ENCODE measurements around the gene BCOR.

BCOR gene

DNA sequence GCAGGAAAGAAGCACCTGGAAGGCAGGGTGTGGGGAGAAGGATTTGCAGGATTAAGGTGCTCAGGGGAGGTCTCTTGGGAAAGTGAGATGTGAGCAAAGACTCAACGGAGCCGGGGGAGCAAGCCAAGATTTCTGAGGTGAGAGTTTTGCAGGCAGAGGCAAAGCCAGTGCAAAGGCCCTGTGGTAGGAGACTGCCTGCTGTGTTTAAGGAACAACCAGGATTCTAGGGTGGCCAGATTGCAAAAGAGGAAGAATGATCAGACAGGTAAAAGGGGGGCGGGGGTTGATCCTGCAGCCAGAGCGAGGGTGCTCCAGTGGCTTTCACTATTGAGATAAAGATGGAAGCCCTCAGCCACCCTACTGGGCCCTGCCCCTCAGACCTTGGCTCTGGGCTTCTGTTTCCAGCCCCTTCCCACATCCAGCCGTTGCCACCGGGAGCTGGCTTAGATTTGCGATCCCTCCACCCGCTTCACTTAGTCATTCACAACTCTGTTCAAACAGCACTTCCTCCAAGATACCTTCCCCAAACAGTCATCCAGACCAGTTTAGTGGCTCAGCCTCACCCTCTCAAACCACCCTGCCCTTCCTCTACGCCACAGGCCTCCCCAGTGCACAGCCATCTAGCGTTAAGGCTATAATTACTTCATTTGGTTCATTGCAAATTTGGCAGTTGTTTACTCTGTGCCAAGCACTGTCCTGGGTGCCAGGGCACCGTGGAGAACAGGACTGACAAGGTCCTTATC, 23.3 kb upstream of the BCOR start:
- Histone ChIP-seq H3K27me3 (ENCODE audit: insufficient read depth, low read length, poor library complexity) (no peaks in the 10 kb centered on the region), H3K23ac (ENCODE audit: low read length) (no peak overlapping the region), H4K8ac (ENCODE audit: low read depth, low read length) (no peak overlapping the region), H4K5ac (ENCODE audit: low read length) (no peak overlapping the region), H3K18ac (ENCODE audit: low read length) (no peak overlapping the region), H3K79me1 (ENCODE audit: low read length) (no peaks in the 10 kb centered on the region), H3K4ac (ENCODE audit: low read depth, low read length) (no peak overlapping the region), H3K36me3 (ENCODE audit: control insufficient read depth, insufficient read depth, low read length) (no peaks in the 10 kb centered on the region), H2BK5ac (ENCODE audit: low read length) (no peak overlapping the region), H3K56ac (ENCODE audit: low read length) (no peak overlapping the region), H3K4me1 (ENCODE audit: control insufficient read depth, low read depth, low read length) (no peaks in the 10 kb centered on the region), H2BK15ac (replicated peaks; ENCODE audit: low read depth) (no peak overlapping the region), H2BK120ac (ENCODE audit: low read depth, low read length) (no peak overlapping the region), H3K27ac (ENCODE audit: low read depth, low read length) (no peak overlapping the region), H3K4me3 (ENCODE audit: low read length) (no peak overlapping the region), H3K79me2 (ENCODE audit: control insufficient read depth, insufficient read depth, low read length) (no peaks in the 10 kb centered on the region), H3K9ac (ENCODE audit: low read length) (no peak overlapping the region), H2AK5ac (ENCODE audit: low read length) (no peak overlapping the region), H3K4me2 (ENCODE audit: low read length) (no peak overlapping the region)
- WGBS (ENCODE audit: extremely low coverage, insufficient coverage, low lambda C conversion rate) = no CpG with 5 or more reads among the region's 11 CpGs
- DNase-seq = no peak

DNA sequence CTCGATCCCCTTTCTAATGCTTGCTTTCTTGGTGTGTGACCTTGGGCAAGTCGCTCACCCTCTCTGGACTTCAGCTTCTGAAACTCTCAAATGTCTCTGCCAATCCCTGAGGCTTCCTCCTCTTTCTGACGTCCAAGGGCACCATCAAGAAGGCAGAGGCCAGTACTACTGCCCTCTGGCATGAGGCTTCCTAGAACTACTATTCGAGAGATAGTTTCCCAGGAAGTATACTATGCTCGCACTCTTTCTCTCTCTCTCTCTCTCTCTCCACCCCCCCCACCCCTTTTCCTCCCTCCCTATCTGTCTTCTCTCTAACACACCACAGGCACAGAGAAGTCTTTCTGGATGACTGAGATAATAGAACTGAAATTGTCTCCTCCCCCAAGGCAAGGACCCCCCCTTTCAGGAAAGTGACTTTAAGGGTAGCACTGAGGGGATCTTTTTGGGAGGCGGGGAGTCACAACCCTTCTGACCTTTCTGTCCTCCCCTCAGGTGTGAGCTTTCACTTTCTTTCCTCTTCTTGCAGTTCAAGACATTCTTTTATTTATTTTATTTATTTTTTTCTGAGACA, 20.0 kb upstream of the BCOR start:
- H3K23ac ChIP-seq (ENCODE audit: low read length) = no peak overlapping the region
- no peak overlapping the region for H3K18ac ChIP-seq (ENCODE audit: low read length)
- no peaks in the 10 kb centered on the region for H3K79me1 ChIP-seq (ENCODE audit: low read length)
- H3K56ac ChIP-seq (ENCODE audit: low read length) = no peak overlapping the region
- H3K36me3 ChIP-seq (ENCODE audit: control insufficient read depth, insufficient read depth, low read length) = no peaks in the 10 kb centered on the region
- WGBS (ENCODE audit: extremely low coverage, insufficient coverage, low lambda C conversion rate) = no CpG with 5 or more reads among the region's 6 CpGs
- H2AK5ac ChIP-seq (ENCODE audit: low read length) = no peak overlapping the region
- no peak overlapping the region for H3K4me3 ChIP-seq (ENCODE audit: low read length)
- no peak overlapping the region for H3K9ac ChIP-seq (ENCODE audit: low read length)
- H3K4ac ChIP-seq (ENCODE audit: low read depth, low read length) = no peak overlapping the region
- no peak overlapping the region for H4K5ac ChIP-seq (ENCODE audit: low read length)
- no peak overlapping the region for H2BK120ac ChIP-seq (ENCODE audit: low read depth, low read length)
- no peaks in the 10 kb centered on the region for H3K27me3 ChIP-seq (ENCODE audit: insufficient read depth, low read length, poor library complexity)
- DNase-seq = no peak
- H2BK15ac ChIP-seq (replicated peaks; ENCODE audit: low read depth) = no peak overlapping the region
- H2BK5ac ChIP-seq (ENCODE audit: low read length) = no peak overlapping the region
- no peaks in the 10 kb centered on the region for H3K4me1 ChIP-seq (ENCODE audit: control insufficient read depth, low read depth, low read length)
- H4K8ac ChIP-seq (ENCODE audit: low read depth, low read length) = no peak overlapping the region
- no peak overlapping the region for H3K27ac ChIP-seq (ENCODE audit: low read depth, low read length)
- H3K79me2 ChIP-seq (ENCODE audit: control insufficient read depth, insufficient read depth, low read length) = no peaks in the 10 kb centered on the region
- H3K4me2 ChIP-seq (ENCODE audit: low read length) = no peak overlapping the region

- Histone ChIP-seq H3K79me2 (ENCODE audit: control insufficient read depth, insufficient read depth, low read length) (no peaks in the 10 kb centered on the region), H3K4ac (ENCODE audit: low read depth, low read length) (no peak overlapping the region), H3K56ac (ENCODE audit: low read length) (no peak overlapping the region), H4K8ac (ENCODE audit: low read depth, low read length) (no peak overlapping the region), H3K27ac (ENCODE audit: low read depth, low read length) (no peak overlapping the region), H3K79me1 (ENCODE audit: low read length) (no peaks in the 10 kb centered on the region), H3K23ac (ENCODE audit: low read length) (no peak overlapping the region), H2AK5ac (ENCODE audit: low read length) (no peak overlapping the region), H3K18ac (ENCODE audit: low read length) (no peak overlapping the region), H2BK15ac (replicated peaks; ENCODE audit: low read depth) (no peak overlapping the region), H4K5ac (ENCODE audit: low read length) (no peak overlapping the region), H3K9ac (ENCODE audit: low read length) (no peak overlapping the region), H3K4me1 (ENCODE audit: control insufficient read depth, low read depth, low read length) (no peaks in the 10 kb centered on the region), H3K4me3 (ENCODE audit: low read length) (no peak overlapping the region), H3K27me3 (ENCODE audit: insufficient read depth, low read length, poor library complexity) (no peaks in the 10 kb centered on the region), H3K36me3 (ENCODE audit: control insufficient read depth, insufficient read depth, low read length) (no peaks in the 10 kb centered on the region), H2BK120ac (ENCODE audit: low read depth, low read length) (no peak overlapping the region), H3K4me2 (ENCODE audit: low read length) (no peak overlapping the region), H2BK5ac (ENCODE audit: low read length) (no peak overlapping the region)
- WGBS (ENCODE audit: extremely low coverage, insufficient coverage, low lambda C conversion rate) = no CpG with 5 or more reads among the region's 9 CpGs
- DNase-seq = no peak
Observed at GRCh38 chrX:40116925-40117324, 19.2 kb upstream of the BCOR start.

- H4K5ac ChIP-seq (ENCODE audit: low read length) = no peak overlapping the region
- no peak overlapping the region for H3K56ac ChIP-seq (ENCODE audit: low read length)
- no peaks in the 10 kb centered on the region for H3K4me1 ChIP-seq (ENCODE audit: control insufficient read depth, low read depth, low read length)
- H3K23ac ChIP-seq (ENCODE audit: low read length) = no peak overlapping the region
- no peak overlapping the region for H4K8ac ChIP-seq (ENCODE audit: low read depth, low read length)
- H3K27me3 ChIP-seq (ENCODE audit: insufficient read depth, low read length, poor library complexity) = no peaks in the 10 kb centered on the region
- no peak overlapping the region for H3K18ac ChIP-seq (ENCODE audit: low read length)
- no peaks in the 10 kb centered on the region for H3K36me3 ChIP-seq (ENCODE audit: control insufficient read depth, insufficient read depth, low read length)
- no peaks in the 10 kb centered on the region for H3K79me2 ChIP-seq (ENCODE audit: control insufficient read depth, insufficient read depth, low read length)
- H3K4ac ChIP-seq (ENCODE audit: low read depth, low read length) = no peak overlapping the region
- H2BK120ac ChIP-seq (ENCODE audit: low read depth, low read length) = no peak overlapping the region
- H2BK5ac ChIP-seq (ENCODE audit: low read length) = no peak overlapping the region
- H2AK5ac ChIP-seq (ENCODE audit: low read length) = no peak overlapping the region
- no peak overlapping the region for H3K27ac ChIP-seq (ENCODE audit: low read depth, low read length)
- no CpG with 5 or more reads among the region's 3 CpGs for WGBS (ENCODE audit: extremely low coverage, insufficient coverage, low lambda C conversion rate)
- H3K4me2 ChIP-seq (ENCODE audit: low read length) = no peak overlapping the region
- DNase-seq = no peak
- no peaks in the 10 kb centered on the region for H3K79me1 ChIP-seq (ENCODE audit: low read length)
- H3K9ac ChIP-seq (ENCODE audit: low read length) = no peak overlapping the region
- H3K4me3 ChIP-seq (ENCODE audit: low read length) = no peak overlapping the region
- no peak overlapping the region for H2BK15ac ChIP-seq (replicated peaks; ENCODE audit: low read depth)
Observed at GRCh38 chrX:40112996-40113395, 15.2 kb upstream of the BCOR start.

- H2BK15ac ChIP-seq (replicated peaks; ENCODE audit: low read depth) = no peak overlapping the region
- no peak overlapping the region for H4K5ac ChIP-seq (ENCODE audit: low read length)
- no peak overlapping the region for H3K18ac ChIP-seq (ENCODE audit: low read length)
- no peak overlapping the region for H3K23ac ChIP-seq (ENCODE audit: low read length)
- no peak overlapping the region for H2BK120ac ChIP-seq (ENCODE audit: low read depth, low read length)
- H2BK5ac ChIP-seq (ENCODE audit: low read length) = no peak overlapping the region
- no peak overlapping the region for H4K8ac ChIP-seq (ENCODE audit: low read depth, low read length)
- no peaks in the 10 kb centered on the region for H3K79me1 ChIP-seq (ENCODE audit: low read length)
- DNase-seq = no peak
- H3K56ac ChIP-seq (ENCODE audit: low read length) = no peak overlapping the region
- no peaks in the 10 kb centered on the region for H3K4me1 ChIP-seq (ENCODE audit: control insufficient read depth, low read depth, low read length)
- H2AK5ac ChIP-seq (ENCODE audit: low read length) = no peak overlapping the region
- no peak overlapping the region for H3K9ac ChIP-seq (ENCODE audit: low read length)
- no peak overlapping the region for H3K4me3 ChIP-seq (ENCODE audit: low read length)
- no CpG with 5 or more reads among the region's 4 CpGs for WGBS (ENCODE audit: extremely low coverage, insufficient coverage, low lambda C conversion rate)
- no peaks in the 10 kb centered on the region for H3K36me3 ChIP-seq (ENCODE audit: control insufficient read depth, insufficient read depth, low read length)
- no peak overlapping the region for H3K4ac ChIP-seq (ENCODE audit: low read depth, low read length)
- H3K79me2 ChIP-seq (ENCODE audit: control insufficient read depth, insufficient read depth, low read length) = no peaks in the 10 kb centered on the region
- H3K4me2 ChIP-seq (ENCODE audit: low read length) = no peak overlapping the region
- H3K27me3 ChIP-seq (ENCODE audit: insufficient read depth, low read length, poor library complexity) = no peaks in the 10 kb centered on the region
- no peak overlapping the region for H3K27ac ChIP-seq (ENCODE audit: low read depth, low read length)
Observed at GRCh38 chrX:40111868-40112267, 14.1 kb upstream of the BCOR start.
